K562 (cell line): ENCODE results near the gene EPB41L2. TPM values are rescaled to one million over a fixed set of nuclear protein-coding genes. Genes with fewer than 3 reads are reported as not detected.
A peak's percentile ranks its signal among the peaks of the same experiment; 100 is the strongest.

Experiments
- ATAC-seq: fragments of 200-7000 bp; cut with Tn5 transposase; 3 replicates; pipeline ENCODE4 v1.9.1; 2020; ENCODE audit warnings: moderate library complexity
- BruUV-seq: library from RNA; stranded (reverse); fragments of 400-500 nt; replicated peaks from 2 replicates; lab custom pipeline; 2021; lab: Mats Ljungman, UMichigan
- CTCF ChIA-PET: fragments of 300-600 bp; formaldehyde crosslinking; extraction: SDS; loops from one replicate; lab custom pipeline; 2021; ENCODE audit warnings: low intra/inter-chr PET ratio; lab: Yijun Ruan, JAX
- POLR2A ChIA-PET: fragments of 300-600, 350-650 bp; sonication (Branson Sonifier 250); formaldehyde crosslinking; extraction: SDS; loops from one replicate; lab custom pipeline; 2021; ENCODE audit warnings: antibody characterized with exemption, inconsistent platforms; lab: Yijun Ruan, JAX
- DNase-seq, 4 experiments: peaks; one replicate each; pipeline versions ENCODE4 v3.0.0 to v3.0.0-alpha.2; 2011 to 2018; ENCODE audit warnings: low spot score in 3 of 4, mixed read lengths in 3 of 4; ENCODE audit errors: extremely low read depth in 1 of 4
- FAIRE-seq: peaks from 2 replicates; lab custom pipeline; 2011; peaks lifted over from hg19 to GRCh38; lab: Jason Lieb, UNC
- H2AFZ ChIP-seq: 2 replicates; pipeline ENCODE4 v1.6.0; 2011; ENCODE audit warnings: low read depth, low read length, control low read depth, inconsistent platforms
- H3K27ac ChIP-seq: fragments of 200-600 bp; 3 replicates; pipeline ENCODE4 v1.8.0; 2011; ENCODE audit warnings: low read depth, mild to moderate bottlenecking, control low read depth, inconsistent platforms, low read length, moderate library complexity, mixed read lengths; ENCODE audit errors: extremely low read depth
- H3K27me3 ChIP-seq, 2 experiments: fragments of 300-600 bp in 1 of 2; 2 replicates in 1 of 2; 3 replicates in 1 of 2; pipeline versions ENCODE4 v1.6.0 to v1.8.0; 2011; ENCODE audit warnings: inconsistent platforms in 2 of 2, low read length in 2 of 2, mild to moderate bottlenecking in 1 of 2, mixed read lengths in 1 of 2, moderate library complexity in 1 of 2; ENCODE audit not compliant: control insufficient read depth in 2 of 2, insufficient read depth in 2 of 2
- H3K36me3 ChIP-seq: fragments of 300-600 bp; 3 replicates; pipeline ENCODE4 v1.8.0; 2011; ENCODE audit warnings: mild to moderate bottlenecking, low read length, inconsistent platforms; ENCODE audit not compliant: control insufficient read depth, insufficient read depth
- H3K4me1 ChIP-seq, 2 experiments: fragments of 200-600 bp in 1 of 2; replicated peaks in 1 of 2; 2 replicates in 1 of 2; 3 replicates in 1 of 2; pipeline versions ENCODE4 v1.5.1 to v1.8.0; 2011; ENCODE audit warnings: inconsistent platforms in 2 of 2, low read length in 2 of 2, mild to moderate bottlenecking in 1 of 2, mixed read lengths in 1 of 2, moderate library complexity in 1 of 2; ENCODE audit not compliant: control insufficient read depth in 2 of 2, insufficient read depth in 2 of 2
- H3K4me2 ChIP-seq: 2 replicates; pipeline ENCODE4 v1.6.1; 2011; ENCODE audit warnings: low read length, control low read depth, inconsistent platforms, mixed read lengths; ENCODE audit not compliant: insufficient read depth
- H3K4me3 ChIP-seq: fragments of 200-600 bp; sonication (generic), shearing (Covaris generic); 2 replicates; pipeline ENCODE4 v1.5.1; 2016; ENCODE audit warnings: control low read depth, inconsistent platforms
- H3K79me2 ChIP-seq: fragments of 200-600 bp; 3 replicates; pipeline ENCODE4 v1.8.0; 2011; ENCODE audit warnings: low read length, inconsistent platforms; ENCODE audit not compliant: control insufficient read depth, insufficient read depth
- H3K9ac ChIP-seq, 2 experiments: 2 replicates each; pipeline versions ENCODE4 v1.6.0 to v1.6.1; 2011; ENCODE audit warnings: low read depth in 2 of 2, low read length in 2 of 2, control low read depth in 1 of 2, inconsistent platforms in 1 of 2, mild to moderate bottlenecking in 1 of 2, mixed read lengths in 1 of 2; ENCODE audit not compliant: insufficient read depth in 1 of 2
- H3K9me1 ChIP-seq: one replicate; pipeline ENCODE4 v1.6.0; 2011; ENCODE audit warnings: inconsistent platforms, mild to moderate bottlenecking, low read length, moderate library complexity; ENCODE audit not compliant: control insufficient read depth, insufficient read depth
- H3K9me3 ChIP-seq: replicated peaks from 2 replicates; pipeline ENCODE4 v1.5.1; 2011; ENCODE audit warnings: low read depth, low read length, inconsistent platforms; ENCODE audit not compliant: control insufficient read depth, insufficient read depth
- H4K20me1 ChIP-seq: replicated peaks from 2 replicates; pipeline ENCODE4 v1.6.1; 2011; ENCODE audit warnings: low read length, inconsistent platforms, mixed read lengths; ENCODE audit not compliant: control insufficient read depth, insufficient read depth
- AFF1 ChIP-seq, 2 experiments: fragments of 450-650 bp; IDR thresholded peaks; 2 replicates each; pipeline ENCODE4 v1.6.1; 2018; ENCODE audit warnings: mild to moderate bottlenecking in 2 of 2, low read depth in 1 of 2; ENCODE audit not compliant: partially characterized antibody in 2 of 2
- CREB1 ChIP-seq, 2 experiments: sonication (generic) in 1 of 2; formaldehyde crosslinking in 1 of 2; IDR thresholded peaks; 2 replicates each; pipeline versions ENCODE4 v1.6.1 to v1.8.0; 2012 to 2022; ENCODE audit warnings: inconsistent platforms in 1 of 2, mild to moderate bottlenecking in 1 of 2, missing genetic modification reagents in 1 of 2, moderate library complexity in 1 of 2
- E2F3 ChIP-seq: fragments of 250-450 bp; sonication (Bioruptor Pico); IDR thresholded peaks from 2 replicates; pipeline ENCODE4 v1.4.0; 2020; ENCODE audit warnings: mild to moderate bottlenecking
- HLTF ChIP-seq: fragments of 450-650 bp; IDR thresholded peaks from 2 replicates; pipeline ENCODE4 v1.6.1; 2016
- MYNN ChIP-seq, 2 experiments: sonication (generic); formaldehyde crosslinking in 1 of 2; IDR thresholded peaks; 2 replicates each; pipeline versions ENCODE4 v1.5.0 to v1.6.1; 2016 to 2020; ENCODE audit warnings: antibody characterized with exemption in 1 of 2, missing genetic modification reagents in 1 of 2
- RNF219 ChIP-seq: fragments of 250-450 bp; sonication (Bioruptor Pico); IDR thresholded peaks from 2 replicates; pipeline ENCODE4 v1.5.0; 2022; ENCODE audit warnings: mild to moderate bottlenecking
- THRA ChIP-seq: fragments of 450-650 bp; IDR thresholded peaks from 2 replicates; pipeline ENCODE4 v1.6.1; 2017; ENCODE audit warnings: mild to moderate bottlenecking, moderate library complexity
- ZNF140 ChIP-seq: fragments of 250-450 bp; sonication (Bioruptor Pico); IDR thresholded peaks from 2 replicates; pipeline ENCODE4 v1.8.0; 2021; ENCODE audit warnings: moderate library complexity, mild to moderate bottlenecking, inconsistent platforms
- ZNF280B ChIP-seq: fragments of 250-450 bp; sonication (Bioruptor Pico); IDR thresholded peaks from 2 replicates; pipeline ENCODE4 v1.5.1; 2021; ENCODE audit warnings: mild to moderate bottlenecking
- ZNF589 ChIP-seq: fragments of 200-800 bp; sonication (Bioruptor generic); IDR thresholded peaks from 2 replicates; pipeline ENCODE4 v1.6.1; 2016; ENCODE audit warnings: low read depth, missing genetic modification characterization, missing compliant biosample characterization
- WGBS: fragments of 100-300 bp; shearing (Covaris generic); methylation state at CpG from one replicate; pipeline ENCODE4 v1.1.6; 2016; ENCODE audit warnings: low coverage, mixed read lengths; ENCODE audit not compliant: insufficient coverage; ENCODE audit errors: missing lambda C conversion rate; 5-methylcytosine and 5-hydroxymethylcytosine counted together
- in situ Hi-C: fragments of 300-500 bp; cut with MboI; formaldehyde crosslinking; loops from 4 replicates; pipeline ENCODE4 v1.15.0; 2018; ENCODE audit warnings: inconsistent platforms, mixed read lengths
- intact Hi-C: fragments of 100-400 bp; cut with micrococcal nuclease; formaldehyde crosslinking; loops from 2 replicates; pipeline ENCODE4 v1.14.2; 2022
- polyA plus RNA-seq, 8 experiments: library from polyadenylated mRNA; depleted of rRNA in 4 of 8; stranded (reverse) in 5 of 8; unstranded in 3 of 8; fragments of >200 nt; fragmentation: Nextera tagmentation in 2 of 8; fragmentation: Illumina TruSeq in 1 of 8; extraction: Ambion mirVana in 2 of 8; extraction: Trizol in 1 of 8; gene quantifications; 2 replicates each; pipeline versions ENCODE4 v1.2.1 to v1.2.3, GENCODE V29; 2011 to 2014; ENCODE audit warnings: inconsistent platforms in 1 of 8, missing spikeins in 1 of 8
- total RNA-seq, 7 experiments: library from RNA; depleted of rRNA in 6 of 7; stranded (reverse); fragments of >200 nt in 6 of 7; fragmentation: Illumina TruSeq in 2 of 7; extraction: Trizol in 2 of 7; gene quantifications; 2 replicates each; pipeline versions ENCODE4 v1.2.1 to v1.2.3, GENCODE V29; 2011 to 2021; ENCODE audit warnings: low replicate concordance in 1 of 7

The EPB41L2 gene
- total and polyA plus RNA-seq, 9 of the 15 experiments (the other 6 are each of a cell fraction or from before 2014, with no cell fraction given): 5.1 to 53.6 (median 25.0) TPM

- no peak for TF ChIP-seq ZNF140
- TF ChIP-seq AFF1 (IDR thresholded peaks at IDR 0.05; ENCODE audit: low read depth in 1 of 2, partially characterized antibody in 2 of 2): no peak
- TF ChIP-seq, all 486 proteins: peak for 0
Observed at GRCh38 chr6:131017962-131018361, 45.1 kb downstream of the EPB41L2 start (continued).

- intact Hi-C loops: no loop called here
- Histone ChIP-seq H3K9me1 (no peaks in the 10 kb centered on the region), H3K79me2 (peaks cover 25% of the 10 kb centered on the region), H4K20me1 (no peaks in the 10 kb centered on the region; the same call in 1 of the 2 replicates), H3K4me1 (no peaks in the 10 kb centered on the region), H3K4me2 (no peak overlapping the region), H3K9me3 (no peaks in the 10 kb centered on the region), H3K27me3 (no peaks in the 10 kb centered on the region), H2AFZ (no peak overlapping the region), H3K4me3 (no peak overlapping the region), H3K27ac (no peak overlapping the region), H3K9ac (no peak overlapping the region), H3K36me3 (no peaks in the 10 kb centered on the region)
- no TSS peak for BruUV-seq
- WGBS: 11% methylated on average over 3 of the region's 3 CpGs
- ChIA-PET CTCF (no interaction called here), POLR2A (interaction anchor here (1.1 to 1.2 kb wide), 2 partner anchors 12 to 22 kb away, joined by 4 read pairs; no protein-coding TSS in a partner anchor)
- FAIRE-seq (no peak), ATAC-seq (peak; percentile 53), DNase-seq (no peak)
- in situ Hi-C loops: no loop called here
- TF ChIP-seq RNF219 (CRISPR knock-in tag): no peak
- no peak for TF ChIP-seq THRA
- TF ChIP-seq HLTF: no peak
- TF ChIP-seq CREB1 (IDR thresholded peaks at IDR 0.05): no peak
- no peak for TF ChIP-seq CREB1 (CRISPR knock-in tag; IDR thresholded peaks at IDR 0.05)
- no peak for TF ChIP-seq MYNN (IDR thresholded peaks at IDR 0.05)
- TF ChIP-seq MYNN (CRISPR knock-in tag; IDR thresholded peaks at IDR 0.05): no peak
- TF ChIP-seq E2F3 (CRISPR knock-in tag): no peak
- TF ChIP-seq ZNF280B: no peak
- TF ChIP-seq ZNF589 (CRISPR knock-in tag): no peak
Observed at GRCh38 chr6:131015630-131016263, 47.3 kb downstream of the EPB41L2 start.
